Type B pancreatic cell (in vitro differentiated cells): ENCODE data around the gene FBXO4. TPM values are rescaled to one million over a fixed set of nuclear protein-coding genes. Genes with fewer than 3 reads are reported as not detected.
"Not testable (repeated sequence)": the region's sequence is repeated elsewhere in the genome, so short reads cannot be mapped to it uniquely, and the experiment has no call there.

Source experiments
- DNase-seq: peaks from one replicate; pipeline ENCODE4 v3.0.0; 2021; ENCODE audit warnings: mixed read lengths; ENCODE audit not compliant: unreplicated experiment; ENCODE audit errors: extremely low spot score
- H3K27ac Mint-ChIP-seq: 2 replicates; pipeline ENCODE4 v1.8.0; 2021; ENCODE audit warnings: mild to moderate bottlenecking, mixed read lengths
- H3K27me3 Mint-ChIP-seq: 2 replicates; pipeline ENCODE4 v1.8.0; 2021; ENCODE audit warnings: mixed read lengths
- H3K36me3 Mint-ChIP-seq: 2 replicates; pipeline ENCODE4 v1.8.0; 2021; ENCODE audit warnings: mixed read lengths
- H3K4me1 Mint-ChIP-seq: one replicate; pipeline ENCODE4 v1.8.0; 2021; ENCODE audit warnings: mixed read lengths; ENCODE audit not compliant: unreplicated experiment
- H3K4me3 Mint-ChIP-seq: 2 replicates; pipeline ENCODE4 v1.8.0; 2021; ENCODE audit warnings: mild to moderate bottlenecking, mixed read lengths
- H3K9me3 Mint-ChIP-seq: 2 replicates; pipeline ENCODE4 v1.8.0; 2021; ENCODE audit warnings: mixed read lengths
- total RNA-seq: library from RNA; stranded (reverse); gene quantifications from 2 replicates; pipeline ENCODE4 v1.2.1, GENCODE V29; 2021; ENCODE audit warnings: low replicate concordance
- TF ChIP-seq, protein P1 (sequence below): fragments of 200-600 bp; sonication (generic); conservative IDR thresholded peaks from 2 replicates; pipeline ENCODE4 v1.5.0; 2021; ENCODE audit warnings: antibody characterized with exemption, mild to moderate bottlenecking

Gene FBXO4
- total RNA-seq, 1 donor from 2014 or later = 7.9 TPM

DNA sequence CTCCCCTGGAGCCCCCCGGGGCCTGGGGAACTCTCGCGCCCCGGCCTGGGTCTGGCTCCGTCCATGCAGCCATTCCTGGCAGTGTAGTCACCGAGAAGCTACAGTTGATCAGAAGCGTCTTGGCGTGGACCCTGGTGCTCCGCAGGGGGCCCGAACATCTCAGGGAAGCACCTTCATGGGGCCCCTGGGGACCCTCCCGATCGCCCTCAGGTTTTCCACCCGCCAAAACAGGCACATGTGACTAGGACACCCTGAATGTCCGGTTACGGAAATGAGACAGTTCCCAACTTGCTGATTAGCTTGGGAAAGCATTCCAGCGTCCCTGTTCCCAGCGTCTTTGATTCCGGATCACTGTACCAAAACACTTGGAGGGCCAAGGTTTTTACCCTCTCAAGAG lies 472 bp downstream of the FBXO4 start:
- TF ChIP-seq, protein P1, sequence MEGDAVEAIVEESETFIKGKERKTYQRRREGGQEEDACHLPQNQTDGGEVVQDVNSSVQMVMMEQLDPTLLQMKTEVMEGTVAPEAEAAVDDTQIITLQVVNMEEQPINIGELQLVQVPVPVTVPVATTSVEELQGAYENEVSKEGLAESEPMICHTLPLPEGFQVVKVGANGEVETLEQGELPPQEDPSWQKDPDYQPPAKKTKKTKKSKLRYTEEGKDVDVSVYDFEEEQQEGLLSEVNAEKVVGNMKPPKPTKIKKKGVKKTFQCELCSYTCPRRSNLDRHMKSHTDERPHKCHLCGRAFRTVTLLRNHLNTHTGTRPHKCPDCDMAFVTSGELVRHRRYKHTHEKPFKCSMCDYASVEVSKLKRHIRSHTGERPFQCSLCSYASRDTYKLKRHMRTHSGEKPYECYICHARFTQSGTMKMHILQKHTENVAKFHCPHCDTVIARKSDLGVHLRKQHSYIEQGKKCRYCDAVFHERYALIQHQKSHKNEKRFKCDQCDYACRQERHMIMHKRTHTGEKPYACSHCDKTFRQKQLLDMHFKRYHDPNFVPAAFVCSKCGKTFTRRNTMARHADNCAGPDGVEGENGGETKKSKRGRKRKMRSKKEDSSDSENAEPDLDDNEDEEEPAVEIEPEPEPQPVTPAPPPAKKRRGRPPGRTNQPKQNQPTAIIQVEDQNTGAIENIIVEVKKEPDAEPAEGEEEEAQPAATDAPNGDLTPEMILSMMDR = no peak
- Mint-ChIP-seq H3K9me3 (no peaks in the 10 kb centered on the region), H3K36me3 (peaks cover 13% of the 10 kb centered on the region), H3K4me1 (peaks cover 9% of the 10 kb centered on the region), H3K27ac (peak overlapping the region; percentile 67), H3K27me3 (no peaks in the 10 kb centered on the region), H3K4me3 (peak overlapping the region; percentile 91)
- no peak for DNase-seq

DNA sequence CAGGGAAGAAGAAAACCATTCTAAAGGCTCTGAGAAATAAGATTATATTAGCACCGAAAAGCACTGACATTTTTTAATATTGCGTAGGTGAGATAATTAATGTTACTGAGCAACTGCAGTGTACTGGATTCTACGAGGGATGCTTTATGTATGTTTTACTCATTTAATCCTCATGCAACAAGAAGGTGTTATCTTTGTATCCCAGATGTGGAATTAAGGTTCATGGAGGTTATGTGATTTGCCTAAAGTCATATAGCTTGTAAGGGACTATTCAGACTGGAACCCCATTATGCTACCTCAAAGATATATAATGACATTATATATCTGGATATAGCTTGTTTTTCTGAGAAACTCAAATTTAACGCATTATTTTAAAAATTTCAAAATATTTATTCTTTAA lies 2.5 kb downstream of the FBXO4 start:
- Mint-ChIP-seq H3K36me3 (peaks cover 19% of the 10 kb centered on the region), H3K27ac (no peak overlapping the region), H3K4me1 (peaks cover 9% of the 10 kb centered on the region), H3K27me3 (no peaks in the 10 kb centered on the region), H3K4me3 (no peak overlapping the region), H3K9me3 (no peaks in the 10 kb centered on the region)
- DNase-seq = no peak
- TF ChIP-seq, protein P1 = no peak

DNA sequence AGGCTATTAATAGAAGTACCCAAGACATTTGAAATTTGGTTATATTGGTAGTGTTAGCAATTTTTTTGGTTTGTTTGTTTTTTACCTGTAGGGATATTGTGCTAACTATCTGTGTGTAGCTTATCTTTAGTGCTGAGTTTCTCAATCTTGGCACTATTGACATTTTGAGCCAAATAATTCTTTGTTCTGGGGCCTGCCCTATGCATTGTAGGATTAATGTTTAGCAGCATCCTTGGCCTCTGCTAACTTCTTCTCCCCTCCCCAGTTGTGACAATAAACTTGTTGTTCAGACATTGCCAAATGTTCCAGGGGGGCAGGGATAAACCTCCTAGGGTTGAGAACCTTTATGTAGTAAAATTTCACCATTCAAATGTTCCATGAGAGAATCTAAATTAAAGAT lies 4.0 kb downstream of the FBXO4 start:
- H3K4me1 Mint-ChIP-seq = peaks cover 9% of the 10 kb centered on the region

DNA sequence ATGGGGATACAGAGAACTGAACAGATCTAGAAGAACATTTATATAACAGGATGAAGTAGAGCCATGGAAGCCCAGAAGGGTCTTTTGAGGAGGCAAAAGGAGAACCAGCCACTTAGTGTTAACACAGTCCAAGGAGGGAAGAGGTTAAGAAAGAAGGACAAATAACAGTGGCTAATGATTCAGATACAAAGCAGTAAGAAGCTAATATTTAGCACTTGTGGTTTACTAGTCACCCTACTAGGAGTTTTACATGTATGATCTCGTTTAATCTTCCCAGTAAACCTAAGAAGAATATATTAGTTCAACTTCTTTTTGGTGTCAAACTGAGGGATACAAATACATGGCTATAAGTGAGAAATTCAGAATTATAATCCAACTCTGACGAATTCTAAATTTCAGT lies 7.7 kb downstream of the FBXO4 start:
- DNase-seq = no peak
- H3K27me3 Mint-ChIP-seq = no peaks in the 10 kb centered on the region
- TF ChIP-seq, protein P1 = no peak
- no peak overlapping the region for H3K4me3 Mint-ChIP-seq
- H3K4me1 Mint-ChIP-seq = no peaks in the 10 kb centered on the region
- no peaks in the 10 kb centered on the region for H3K9me3 Mint-ChIP-seq
- H3K36me3 Mint-ChIP-seq = peaks cover 20% of the 10 kb centered on the region
- H3K27ac Mint-ChIP-seq = no peak overlapping the region

More for the DNA sequence above, 4.0 kb downstream of the FBXO4 start:
- no peaks in the 10 kb centered on the region for H3K9me3 Mint-ChIP-seq
- H3K27me3 Mint-ChIP-seq = no peaks in the 10 kb centered on the region
- H3K27ac Mint-ChIP-seq = no peak overlapping the region
- H3K36me3 Mint-ChIP-seq = peaks cover 20% of the 10 kb centered on the region
- H3K4me3 Mint-ChIP-seq = no peak overlapping the region
- TF ChIP-seq, protein P1 = no peak
- no peak for DNase-seq

DNA sequence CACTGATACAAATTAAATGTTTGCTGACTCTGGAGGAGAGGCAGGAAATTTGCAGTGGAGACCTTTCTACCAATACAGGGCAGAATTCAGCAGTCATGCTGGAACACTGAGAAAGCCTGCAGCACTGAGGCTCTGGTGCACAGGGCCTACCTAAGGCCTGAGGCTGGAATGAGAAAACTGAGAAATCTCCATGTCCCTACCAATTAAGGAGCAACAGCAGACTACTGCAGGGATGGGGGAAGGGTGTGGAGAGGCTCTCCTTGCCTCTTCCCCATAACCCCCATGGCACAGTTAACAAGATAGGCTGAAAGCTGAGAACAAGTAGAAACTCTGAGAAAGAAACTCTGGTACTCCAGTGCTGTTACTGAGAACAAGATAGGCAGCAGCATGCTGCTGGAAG lies 10.5 kb downstream of the FBXO4 start:
- H3K4me3 Mint-ChIP-seq = no peak overlapping the region
- no peaks in the 10 kb centered on the region for H3K4me1 Mint-ChIP-seq
- TF ChIP-seq, protein P1 = no peak
- H3K27ac Mint-ChIP-seq = no peak overlapping the region
- peaks cover 18% of the 10 kb centered on the region for H3K36me3 Mint-ChIP-seq
- H3K27me3 Mint-ChIP-seq = no peaks in the 10 kb centered on the region
- H3K9me3 Mint-ChIP-seq = no peaks in the 10 kb centered on the region
- no peak for DNase-seq

DNA sequence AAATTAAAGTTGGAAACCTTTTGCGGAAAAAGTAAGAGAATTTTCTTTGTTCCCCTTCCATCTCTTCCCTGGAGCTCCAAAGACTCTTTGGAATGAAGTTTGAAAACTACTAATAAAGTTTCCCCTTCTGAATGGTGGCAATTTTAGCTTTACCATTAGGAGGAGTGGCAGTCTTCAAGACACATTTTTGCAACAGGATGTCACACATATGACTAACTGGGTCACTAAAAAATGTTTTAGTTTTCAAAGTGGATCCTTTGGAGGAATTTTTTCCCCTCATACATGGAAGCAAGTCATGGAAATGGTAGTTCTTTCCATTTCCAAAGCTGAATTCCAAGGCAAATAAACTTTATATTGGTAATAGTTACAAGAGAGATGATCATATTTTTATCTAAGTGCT lies 15.6 kb downstream of the FBXO4 start:
- DNase-seq = no peak
- TF ChIP-seq, protein P1 = no peak
- Mint-ChIP-seq H3K4me1 (no peaks in the 10 kb centered on the region), H3K27ac (no peak overlapping the region), H3K4me3 (no peak overlapping the region), H3K27me3 (no peaks in the 10 kb centered on the region), H3K36me3 (peaks cover 4% of the 10 kb centered on the region), H3K9me3 (no peaks in the 10 kb centered on the region)

DNA sequence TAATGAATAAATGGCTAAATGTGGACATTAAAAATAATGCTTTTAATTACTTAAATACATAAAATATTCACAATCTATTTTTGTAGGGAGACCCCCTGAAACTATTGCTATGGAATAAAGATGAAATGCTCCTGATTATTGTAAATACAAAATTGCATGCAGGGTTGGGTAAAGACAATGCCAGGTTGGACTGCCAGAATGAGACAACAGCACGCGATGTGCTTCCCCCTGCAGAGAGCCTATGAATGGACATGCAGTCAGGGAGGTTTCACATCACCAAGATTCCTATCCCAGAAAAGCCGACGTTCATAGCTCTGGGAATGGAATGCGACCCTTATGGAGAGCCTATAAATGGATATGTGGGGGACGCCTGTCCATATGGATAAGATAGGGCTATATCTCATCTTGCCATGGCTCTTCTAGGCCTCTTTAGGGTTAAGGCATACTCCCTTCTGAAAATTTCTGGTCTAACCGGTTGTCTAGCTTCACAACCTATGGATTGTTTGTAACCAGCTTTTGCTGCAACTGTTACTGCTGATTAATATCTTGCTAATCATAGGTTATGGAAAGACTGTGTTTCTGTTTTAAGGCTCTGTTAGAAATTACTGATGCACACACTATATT lies 20.4 kb downstream of the FBXO4 start:
- Mint-ChIP-seq H3K27ac (peak overlapping the region; percentile 70), H3K4me3 (peak overlapping the region; percentile 55)
- not testable (repeated sequence) for H3K9me3 Mint-ChIP-seq, DNase-seq, H3K4me1 Mint-ChIP-seq, H3K27me3 Mint-ChIP-seq, H3K36me3 Mint-ChIP-seq
